Suprapubic skin (tissue), 4 donors: ENCODE data around the gene CCNF. TPM values are rescaled to one million over a fixed set of nuclear protein-coding genes. Genes with fewer than 3 reads are reported as not detected.

Experiments
- DNase-seq, 2 donors: peaks; one replicate each; pipeline ENCODE4 v3.0.0-alpha.2; 2019; ENCODE audit warnings: low spot score in 2 of 2
- H3K27ac ChIP-seq: fragments of 200-600 bp; sonication (generic); one replicate; pipeline ENCODE4 v1.5.1; 2019
- H3K27me3 ChIP-seq: fragments of 200-600 bp; sonication (generic); one replicate; pipeline ENCODE4 v1.5.1; 2019
- H3K36me3 ChIP-seq: fragments of 200-600 bp; sonication (generic); one replicate; pipeline ENCODE4 v1.5.1; 2019
- H3K4me1 ChIP-seq: fragments of 200-600 bp; sonication (generic); one replicate; pipeline ENCODE4 v1.5.1; 2019
- H3K4me3 ChIP-seq: fragments of 200-600 bp; sonication (generic); one replicate; pipeline ENCODE4 v1.5.1; 2019; ENCODE audit warnings: mild to moderate bottlenecking
- H3K9me3 ChIP-seq: fragments of 200-600 bp; sonication (generic); one replicate; pipeline ENCODE4 v1.5.1; 2019
- CTCF ChIP-seq, 2 donors: fragments of 200-600 bp in 1 of 2; fragments of 450-650 bp in 1 of 2; sonication (generic) in 1 of 2; IDR thresholded peaks; one replicate each; pipeline ENCODE4 v1.5.1; 2016 to 2019; ENCODE audit warnings: antibody characterized with exemption in 2 of 2, mild to moderate bottlenecking in 1 of 2, moderate library complexity in 1 of 2
- EP300 ChIP-seq: sonication (generic); formaldehyde crosslinking; IDR thresholded peaks from one replicate; pipeline ENCODE4 v1.6.1; 2017; ENCODE audit warnings: antibody characterized with exemption
- POLR2A ChIP-seq, 2 donors: fragments of 450-650 bp; IDR thresholded peaks; one replicate each; pipeline ENCODE4 v1.6.1; 2017; ENCODE audit warnings: antibody characterized with exemption in 2 of 2, mild to moderate bottlenecking in 2 of 2, moderate library complexity in 2 of 2
- POLR2AphosphoS5 ChIP-seq, 3 donors: sonication (generic); formaldehyde crosslinking; IDR thresholded peaks; one replicate each; pipeline ENCODE4 v1.6.1; 2017; ENCODE audit warnings: antibody characterized with exemption in 3 of 3
- WGBS: methylation state at CpG from one replicate; pipeline ENCODE4 v1.1.5; 2018; 5-methylcytosine and 5-hydroxymethylcytosine counted together
- total RNA-seq, 4 donors: library from RNA; depleted of rRNA; stranded (reverse); fragments of >200 nt; gene quantifications; one replicate each; pipeline ENCODE4 v1.1.0, GENCODE V29; 2016

The CCNF gene
- total RNA-seq, 4 donors from 2014 or later: 6.8 to 12.4 (median 10.1) TPM

DNA sequence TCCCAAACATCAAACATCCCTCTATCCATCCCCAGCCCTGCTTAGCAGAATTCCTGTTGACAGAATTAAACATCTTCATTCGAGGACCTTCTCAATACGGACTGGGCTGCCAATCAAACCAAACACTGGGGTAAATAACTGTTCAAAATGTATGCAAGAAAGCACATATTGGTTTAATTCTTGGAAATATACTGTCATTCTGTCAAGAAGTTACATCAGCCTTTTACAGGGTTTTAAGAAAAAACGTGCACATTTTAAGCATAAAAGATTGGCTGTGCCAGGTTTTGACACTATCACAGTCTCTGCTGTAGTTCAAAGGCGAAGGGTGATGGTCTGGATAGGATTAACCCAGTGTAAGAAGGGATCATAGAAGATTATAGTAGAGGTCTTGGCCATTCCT is 25.1 kb upstream of the CCNF start:
- no peak overlapping the region for H3K4me3 ChIP-seq
- no peaks in the 10 kb centered on the region for H3K36me3 ChIP-seq
- H3K27me3 ChIP-seq: no peaks in the 10 kb centered on the region
- H3K4me1 ChIP-seq: no peaks in the 10 kb centered on the region
- no peak for DNase-seq
- no peak for TF ChIP-seq CTCF (IDR thresholded peaks at IDR 0.05)
- no peak for TF ChIP-seq EP300
- TF ChIP-seq POLR2A (IDR thresholded peaks at IDR 0.05): no peak
- no peak for TF ChIP-seq POLR2AphosphoS5 (IDR thresholded peaks at IDR 0.05)
- 77% methylated on average over 4 of the region's 4 CpGs for WGBS
- no peak overlapping the region for H3K27ac ChIP-seq
- H3K9me3 ChIP-seq: no peaks in the 10 kb centered on the region

GRCh38 chr16:2415085-2415484 is 14.2 kb upstream of the CCNF start:
- TF ChIP-seq CTCF (IDR thresholded peaks at IDR 0.05) (no peak), POLR2A (IDR thresholded peaks at IDR 0.05) (no peak), POLR2AphosphoS5 (IDR thresholded peaks at IDR 0.05) (no peak), EP300 (no peak)
- no peaks in the 10 kb centered on the region for H3K9me3 ChIP-seq
- 53% methylated on average over 2 of the region's 2 CpGs for WGBS
- no peaks in the 10 kb centered on the region for H3K4me1 ChIP-seq
- no peaks in the 10 kb centered on the region for H3K36me3 ChIP-seq
- H3K4me3 ChIP-seq: no peak overlapping the region
- H3K27me3 ChIP-seq: peaks cover 3% of the 10 kb centered on the region
- H3K27ac ChIP-seq: no peak overlapping the region
- no peak for DNase-seq

GRCh38 chr16:2420035-2420434 is 9.2 kb upstream of the CCNF start:
- Histone ChIP-seq H3K27ac (no peak overlapping the region), H3K9me3 (no peaks in the 10 kb centered on the region), H3K27me3 (peaks cover under 1% of the 10 kb centered on the region), H3K4me3 (no peak overlapping the region), H3K36me3 (no peaks in the 10 kb centered on the region), H3K4me1 (no peaks in the 10 kb centered on the region)
- no peak for TF ChIP-seq CTCF (IDR thresholded peaks at IDR 0.05)
- TF ChIP-seq POLR2AphosphoS5 (IDR thresholded peaks at IDR 0.05): no peak
- TF ChIP-seq POLR2A (IDR thresholded peaks at IDR 0.05): no peak
- TF ChIP-seq EP300: no peak
- DNase-seq: no peak

- Histone ChIP-seq H3K27me3 (no peaks in the 10 kb centered on the region), H3K4me1 (no peaks in the 10 kb centered on the region), H3K4me3 (no peak overlapping the region), H3K9me3 (no peaks in the 10 kb centered on the region), H3K27ac (no peak overlapping the region), H3K36me3 (no peaks in the 10 kb centered on the region)
- TF ChIP-seq EP300: no peak
- TF ChIP-seq POLR2AphosphoS5 (IDR thresholded peaks at IDR 0.05): no peak
- TF ChIP-seq CTCF (IDR thresholded peaks at IDR 0.05): no peak
- TF ChIP-seq POLR2A (IDR thresholded peaks at IDR 0.05): no peak
- WGBS: 85% methylated on average over 5 of the region's 7 CpGs
- DNase-seq: peak in 1 of 2 donors; percentile 46
Measured at GRCh38 chr16:2422123-2422867, 7.0 kb upstream of the CCNF start.

DNA sequence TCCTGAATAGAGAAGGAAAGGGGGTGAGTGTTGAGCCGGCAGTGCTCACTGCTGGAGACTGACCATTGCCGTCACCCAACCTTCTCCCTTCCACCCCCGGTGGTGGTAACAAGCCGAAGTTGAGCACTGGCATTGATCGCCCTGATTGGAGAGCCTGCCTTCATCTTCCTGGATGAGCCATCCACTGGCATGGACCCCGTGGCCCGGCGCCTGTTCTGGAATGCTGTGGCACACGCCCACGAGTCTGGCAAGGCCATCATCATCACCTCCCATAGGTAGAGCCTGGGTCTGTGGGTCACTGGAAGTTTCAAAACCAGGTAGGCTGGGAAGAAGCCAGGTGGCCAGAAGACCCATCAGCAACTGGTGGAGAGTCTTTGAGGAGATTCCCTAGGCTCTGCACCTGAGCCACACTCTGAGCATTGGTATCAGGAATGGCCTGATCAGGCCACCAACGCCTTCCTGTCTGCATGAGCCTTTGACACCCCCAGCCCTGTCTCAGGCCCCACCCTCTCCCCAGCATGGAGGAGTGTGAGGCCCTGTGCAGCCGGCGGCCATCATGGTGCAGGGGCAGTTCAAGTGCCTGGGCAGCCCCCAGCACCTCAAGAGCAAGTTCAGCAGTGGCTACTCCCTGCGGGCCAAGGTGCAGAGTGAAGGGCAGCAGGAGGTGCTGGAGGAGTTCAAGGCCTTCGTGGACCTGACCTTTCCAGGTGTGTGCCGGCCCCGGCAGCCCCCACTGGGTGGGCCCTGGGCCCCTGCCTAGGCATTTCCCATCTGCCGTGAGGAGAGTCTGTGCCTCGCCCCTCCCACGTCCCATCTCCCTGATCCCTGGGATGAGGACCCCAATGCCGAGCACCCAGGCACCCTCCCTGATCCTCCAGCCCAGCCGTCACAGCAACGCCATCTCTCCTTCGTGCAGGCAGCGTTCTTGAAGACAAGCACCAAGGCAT is 4.9 kb upstream of the CCNF start:
- TF ChIP-seq CTCF (IDR thresholded peaks at IDR 0.05) (no peak), POLR2AphosphoS5 (IDR thresholded peaks at IDR 0.05) (no peak), EP300 (no peak), POLR2A (IDR thresholded peaks at IDR 0.05) (no peak)
- no peaks in the 10 kb centered on the region for H3K36me3 ChIP-seq
- no peak overlapping the region for H3K27ac ChIP-seq
- peaks cover 11% of the 10 kb centered on the region for H3K4me1 ChIP-seq
- no peaks in the 10 kb centered on the region for H3K9me3 ChIP-seq
- DNase-seq: peak in 1 of 2 donors; percentile 56
- 73% methylated on average over 24 of the region's 25 CpGs for WGBS
- H3K27me3 ChIP-seq: no peaks in the 10 kb centered on the region
- H3K4me3 ChIP-seq: no peak overlapping the region
